ENCODE data around the gene RPS3A. TPM values are rescaled to one million over a fixed set of nuclear protein-coding genes. Genes with fewer than 3 reads are reported as not detected.
A peak's percentile ranks its signal among the peaks of the same experiment; 100 is the strongest.

The RPS3A gene
- total and polyA plus RNA-seq, 9 of the 15 experiments (the other 6 are each of a cell fraction or from before 2014, with no cell fraction given), result 2,102 to 5,488 (median 3,554) TPM

GRCh38 chr4:151105454-151106032 lies 6.1 kb downstream of the RPS3A start:
- intact Hi-C loops (cut with micrococcal nuclease), result no loop called here
- H3K27ac ChIP-seq (ENCODE audit: extremely low read depth, low read depth, low read length), result no peak overlapping the region
- no peaks in the 10 kb centered on the region for H3K9me3 ChIP-seq (replicated peaks; ENCODE audit: control insufficient read depth, insufficient read depth, low read depth, low read length)
- peaks cover 82% of the 10 kb centered on the region for H3K36me3 ChIP-seq (ENCODE audit: control insufficient read depth, insufficient read depth, low read length)
- ATAC-seq (peak; percentile 51), DNase-seq (ENCODE audit: extremely low read depth in 1 of 4, low spot score in 3 of 4) (peak in 1 of 4 experiments; percentile 25), FAIRE-seq (no peak)
- H3K79me2 ChIP-seq (ENCODE audit: control insufficient read depth, insufficient read depth, low read length), result peaks cover 36% of the 10 kb centered on the region
- ChIA-PET POLR2A (interaction anchor here (3.4 kb wide), 1 partner anchor 9 kb away, joined by 20 read pairs; no protein-coding TSS in a partner anchor), CTCF (ENCODE audit: low intra/inter-chr PET ratio) (no interaction called here)
- H3K9ac ChIP-seq (ENCODE audit: insufficient read depth in 1 of 2, low read depth in 2 of 2, low read length in 2 of 2), result peak overlapping the region in 1 of 2 experiments; percentile 20; a peak in 1 of 4 replicates
- 95% methylated on average over 5 of the region's 5 CpGs for WGBS (ENCODE audit: insufficient coverage, low coverage, missing lambda C conversion rate)
- no peaks in the 10 kb centered on the region for H3K4me1 ChIP-seq (replicated peaks in 1 of 2; ENCODE audit: control insufficient read depth in 2 of 2, insufficient read depth in 2 of 2, low read length in 2 of 2)
- H2AFZ ChIP-seq (ENCODE audit: low read depth, low read length), result no peak overlapping the region
- no peaks in the 10 kb centered on the region for H3K27me3 ChIP-seq (ENCODE audit: control insufficient read depth in 2 of 2, insufficient read depth in 2 of 2, low read length in 2 of 2)
- no peaks in the 10 kb centered on the region for H3K9me1 ChIP-seq (ENCODE audit: control insufficient read depth, insufficient read depth, low read length)
- H3K4me3 ChIP-seq, result no peak overlapping the region
- in situ Hi-C loops (cut with MboI), result no loop called here
- no TSS peak for BruUV-seq (replicated peaks)
- H3K4me2 ChIP-seq (ENCODE audit: insufficient read depth, low read length), result no peak overlapping the region
- 0 out of 2 replicates have a peak, but pooled peaks have one; percentile 26 for TF ChIP-seq POLR2G (IDR thresholded peaks at IDR 0.05; ENCODE audit: low read depth, low read length)
- no peak for TF ChIP-seq PATZ1 (CRISPR knock-in tag; IDR thresholded peaks at IDR 0.05; ENCODE audit: borderline replicate concordance)
- TF ChIP-seq, protein P1, sequence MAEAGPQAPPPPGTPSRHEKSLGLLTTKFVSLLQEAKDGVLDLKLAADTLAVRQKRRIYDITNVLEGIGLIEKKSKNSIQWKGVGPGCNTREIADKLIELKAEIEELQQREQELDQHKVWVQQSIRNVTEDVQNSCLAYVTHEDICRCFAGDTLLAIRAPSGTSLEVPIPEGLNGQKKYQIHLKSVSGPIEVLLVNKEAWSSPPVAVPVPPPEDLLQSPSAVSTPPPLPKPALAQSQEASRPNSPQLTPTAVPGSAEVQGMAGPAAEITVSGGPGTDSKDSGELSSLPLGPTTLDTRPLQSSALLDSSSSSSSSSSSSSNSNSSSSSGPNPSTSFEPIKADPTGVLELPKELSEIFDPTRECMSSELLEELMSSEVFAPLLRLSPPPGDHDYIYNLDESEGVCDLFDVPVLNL (CRISPR knock-in tag; IDR thresholded peaks at IDR 0.05; ENCODE audit: low read depth), result no peak
- no peak for TF ChIP-seq ZNF277 (CRISPR knock-in tag; IDR thresholded peaks at IDR 0.05; ENCODE audit: borderline replicate concordance)
- peak; percentile 48 for TF ChIP-seq RBFOX2 (IDR thresholded peaks at IDR 0.05; ENCODE audit: low read depth, low read length)
- TF ChIP-seq THRB (CRISPR knock-in tag; conservative IDR thresholded peaks at IDR 0.05), result 0 out of 2 replicates have a peak, but pooled peaks have one; percentile 32
- TF ChIP-seq SUPT5H (IDR thresholded peaks at IDR 0.05), result peak; percentile 60
- TF ChIP-seq POLR2AphosphoS5 (IDR thresholded peaks at IDR 0.05; ENCODE audit: control insufficient read depth, insufficient read depth, low read depth, low read length), result peak; percentile 76; the same call in 1 of the 2 replicates
- TF ChIP-seq, protein P2, sequence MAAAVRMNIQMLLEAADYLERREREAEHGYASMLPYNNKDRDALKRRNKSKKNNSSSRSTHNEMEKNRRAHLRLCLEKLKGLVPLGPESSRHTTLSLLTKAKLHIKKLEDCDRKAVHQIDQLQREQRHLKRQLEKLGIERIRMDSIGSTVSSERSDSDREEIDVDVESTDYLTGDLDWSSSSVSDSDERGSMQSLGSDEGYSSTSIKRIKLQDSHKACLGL (CRISPR knock-in tag; IDR thresholded peaks at IDR 0.05; ENCODE audit: borderline replicate concordance, poor library complexity, severe bottlenecking), result no peak
- TF ChIP-seq RNF2 (IDR thresholded peaks at IDR 0.05), result no peak
- no peak for TF ChIP-seq PTTG1 (tag; IDR thresholded peaks at IDR 0.05; ENCODE audit: low read depth)
- peak; percentile 63; the same call in 1 of the 2 replicates for TF ChIP-seq POLR2A (conservative IDR thresholded peaks at IDR 0.05)
- TF ChIP-seq PML (IDR thresholded peaks at IDR 0.05; ENCODE audit: low read length), result peak; percentile 49; the same call in 1 of the 2 replicates
- H4K20me1 ChIP-seq (replicated peaks; ENCODE audit: control insufficient read depth, insufficient read depth, low read length), result peaks cover 12% of the 10 kb centered on the region; the same call in 1 of the 2 replicates
